Tibial nerve (tissue), 4 donors: ENCODE results near the gene VAMP1.

ENCODE experiments used
- EP300 ChIP-seq, 2 donors: sonication (generic); formaldehyde crosslinking; IDR thresholded peaks; one replicate each; pipeline ENCODE4 v1.6.1; 2017; ENCODE audit warnings: antibody characterized with exemption in 2 of 2, mild to moderate bottlenecking in 1 of 2
- POLR2A ChIP-seq, 2 donors: fragments of 450-650 bp; IDR thresholded peaks; one replicate each; pipeline ENCODE4 v1.6.1; 2017; ENCODE audit warnings: antibody characterized with exemption in 2 of 2, mild to moderate bottlenecking in 2 of 2, moderate library complexity in 2 of 2
- TF ChIP-seq, protein P1 (sequence below), 5 experiments: fragments of 200-600 bp in 3 of 5; fragments of 450-650 bp in 2 of 5; sonication (generic) in 3 of 5; IDR thresholded peaks; one replicate each; pipeline ENCODE4 v1.5.1; 2016 to 2019; ENCODE audit warnings: antibody characterized with exemption in 5 of 5, mild to moderate bottlenecking in 3 of 5, moderate library complexity in 2 of 5

GRCh38 chr12:6426882-6427671 lies 43.4 kb downstream of the VAMP1 start:
- TF ChIP-seq, protein P1, sequence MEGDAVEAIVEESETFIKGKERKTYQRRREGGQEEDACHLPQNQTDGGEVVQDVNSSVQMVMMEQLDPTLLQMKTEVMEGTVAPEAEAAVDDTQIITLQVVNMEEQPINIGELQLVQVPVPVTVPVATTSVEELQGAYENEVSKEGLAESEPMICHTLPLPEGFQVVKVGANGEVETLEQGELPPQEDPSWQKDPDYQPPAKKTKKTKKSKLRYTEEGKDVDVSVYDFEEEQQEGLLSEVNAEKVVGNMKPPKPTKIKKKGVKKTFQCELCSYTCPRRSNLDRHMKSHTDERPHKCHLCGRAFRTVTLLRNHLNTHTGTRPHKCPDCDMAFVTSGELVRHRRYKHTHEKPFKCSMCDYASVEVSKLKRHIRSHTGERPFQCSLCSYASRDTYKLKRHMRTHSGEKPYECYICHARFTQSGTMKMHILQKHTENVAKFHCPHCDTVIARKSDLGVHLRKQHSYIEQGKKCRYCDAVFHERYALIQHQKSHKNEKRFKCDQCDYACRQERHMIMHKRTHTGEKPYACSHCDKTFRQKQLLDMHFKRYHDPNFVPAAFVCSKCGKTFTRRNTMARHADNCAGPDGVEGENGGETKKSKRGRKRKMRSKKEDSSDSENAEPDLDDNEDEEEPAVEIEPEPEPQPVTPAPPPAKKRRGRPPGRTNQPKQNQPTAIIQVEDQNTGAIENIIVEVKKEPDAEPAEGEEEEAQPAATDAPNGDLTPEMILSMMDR (IDR thresholded peaks at IDR 0.05): no peak
- no peak for TF ChIP-seq POLR2A (IDR thresholded peaks at IDR 0.05)
- TF ChIP-seq EP300 (IDR thresholded peaks at IDR 0.05): no peak
